HEK293T (cell line): Measurements from ENCODE around the gene CXCL5.

Experiments
- CTCF ChIA-PET: fragments of 350-600 bp; formaldehyde crosslinking; extraction: SDS; loops from one replicate; lab custom pipeline; 2021; ENCODE audit warnings: antibody characterized with exemption, inconsistent platforms; lab: Yijun Ruan, JAX
- POLR2A ChIA-PET: fragments of 350-600 bp; formaldehyde crosslinking; extraction: SDS; loops from one replicate; lab custom pipeline; 2020; ENCODE audit warnings: antibody characterized with exemption, inconsistent platforms; lab: Yijun Ruan, JAX
- DNase-seq: peaks from one replicate; pipeline ENCODE4 v3.0.0; 2012; ENCODE audit warnings: mixed read lengths; ENCODE audit errors: extremely low spot score
- ARNT ChIP-seq: fragments of 450-650 bp; IDR thresholded peaks from 2 replicates; pipeline ENCODE4 v1.6.1; 2017; ENCODE audit warnings: mild to moderate bottlenecking
- BHLHE40 ChIP-seq: fragments of 450-650 bp; IDR thresholded peaks from 2 replicates; pipeline ENCODE4 v1.6.1; 2016; ENCODE audit warnings: mild to moderate bottlenecking, moderate library complexity, borderline replicate concordance
- CTBP1 ChIP-seq: fragments of 450-650 bp; IDR thresholded peaks from 2 replicates; pipeline ENCODE4 v1.6.1; 2016; ENCODE audit warnings: borderline replicate concordance
- FOXA1 ChIP-seq: fragments of 450-650 bp; IDR thresholded peaks from 2 replicates; pipeline ENCODE4 v1.6.1; 2016; ENCODE audit warnings: mild to moderate bottlenecking
- FOXK2 ChIP-seq: fragments of 450-650 bp; IDR thresholded peaks from 2 replicates; pipeline ENCODE4 v1.6.1; 2016; ENCODE audit warnings: mild to moderate bottlenecking
- FOXM1 ChIP-seq: fragments of 450-650 bp; IDR thresholded peaks from 2 replicates; pipeline ENCODE4 v1.6.1; 2017; ENCODE audit warnings: mild to moderate bottlenecking, borderline replicate concordance
- HDGF ChIP-seq: fragments of 450-650 bp; IDR thresholded peaks from 2 replicates; pipeline ENCODE4 v1.6.1; 2017; ENCODE audit warnings: antibody characterized with exemption, borderline replicate concordance
- L3MBTL2 ChIP-seq: fragments of 450-650 bp; conservative IDR thresholded peaks from 2 replicates; pipeline ENCODE4 v1.6.1; 2016; ENCODE audit warnings: mild to moderate bottlenecking
- LEF1 ChIP-seq: fragments of 450-650 bp; IDR thresholded peaks from 2 replicates; pipeline ENCODE4 v1.6.1; 2017; ENCODE audit warnings: mild to moderate bottlenecking, borderline replicate concordance
- NFRKB ChIP-seq: fragments of 450-650 bp; IDR thresholded peaks from 2 replicates; pipeline ENCODE4 v1.6.1; 2016; ENCODE audit warnings: mild to moderate bottlenecking, moderate library complexity
- SP1 ChIP-seq: fragments of 450-650 bp; IDR thresholded peaks from 2 replicates; pipeline ENCODE4 v1.6.1; 2017
- TARDBP ChIP-seq: fragments of 450-650 bp; IDR thresholded peaks from 2 replicates; pipeline ENCODE4 v1.6.1; 2016
- ZNF384 ChIP-seq: fragments of 450-650 bp; IDR thresholded peaks from 2 replicates; pipeline ENCODE4 v1.6.1; 2016
- TF ChIP-seq, protein P1 (sequence below): fragments of 450-650 bp; IDR thresholded peaks from 2 replicates; pipeline ENCODE4 v1.6.1; 2016

CXCL5 gene

DNA sequence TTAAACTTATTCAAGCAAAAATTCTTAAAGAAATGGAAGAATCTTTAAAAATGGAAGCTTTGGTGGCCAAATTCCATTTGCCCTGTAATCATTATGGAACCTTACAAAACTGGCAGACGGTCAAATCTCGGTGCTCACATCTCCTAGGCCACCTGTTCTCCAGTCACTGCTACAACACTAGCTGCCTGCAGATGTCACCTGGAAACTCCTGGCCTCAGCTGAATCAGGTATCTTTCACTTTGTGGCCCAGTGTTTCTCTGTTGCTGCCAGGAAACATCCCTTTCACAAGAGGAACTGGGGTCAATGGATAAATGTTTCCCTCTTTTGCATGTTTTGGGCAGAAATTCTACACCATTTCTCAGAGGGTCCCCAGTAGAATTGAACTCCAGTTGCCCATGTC lies 44.2 kb upstream of the CXCL5 start:
- TF ChIP-seq HDGF (no peak), TARDBP (no peak)
- TF ChIP-seq, protein P1, sequence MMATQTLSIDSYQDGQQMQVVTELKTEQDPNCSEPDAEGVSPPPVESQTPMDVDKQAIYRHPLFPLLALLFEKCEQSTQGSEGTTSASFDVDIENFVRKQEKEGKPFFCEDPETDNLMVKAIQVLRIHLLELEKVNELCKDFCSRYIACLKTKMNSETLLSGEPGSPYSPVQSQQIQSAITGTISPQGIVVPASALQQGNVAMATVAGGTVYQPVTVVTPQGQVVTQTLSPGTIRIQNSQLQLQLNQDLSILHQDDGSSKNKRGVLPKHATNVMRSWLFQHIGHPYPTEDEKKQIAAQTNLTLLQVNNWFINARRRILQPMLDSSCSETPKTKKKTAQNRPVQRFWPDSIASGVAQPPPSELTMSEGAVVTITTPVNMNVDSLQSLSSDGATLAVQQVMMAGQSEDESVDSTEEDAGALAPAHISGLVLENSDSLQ = no peak
- no peak for DNase-seq
- CTCF ChIA-PET = interaction anchor here (0.6 kb wide), 1 partner anchor 12 kb away, joined by 3 read pairs; no protein-coding TSS in a partner anchor
- POLR2A ChIA-PET = no interaction called here

DNA sequence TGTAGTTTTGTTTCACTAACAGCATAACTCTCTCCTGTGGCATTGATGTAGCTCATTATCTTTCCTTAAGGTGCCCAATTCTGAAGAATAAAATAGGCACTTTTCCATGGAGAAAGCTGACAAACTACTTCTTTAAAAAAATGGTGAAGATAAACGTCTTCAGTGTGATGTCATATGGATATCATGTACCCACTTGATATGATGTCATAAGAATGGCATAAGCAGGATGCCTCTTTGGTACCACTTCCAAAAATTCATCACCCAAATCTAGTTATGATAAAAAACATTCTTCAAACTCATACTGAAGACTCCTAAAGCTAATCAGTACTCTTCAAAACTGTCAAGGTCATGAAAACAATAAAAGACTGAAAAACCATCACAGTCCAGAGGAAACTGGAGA lies 42.9 kb upstream of the CXCL5 start:
- ChIA-PET CTCF (no interaction called here), POLR2A (no interaction called here)
- TF ChIP-seq FOXK2 (no peak), ZNF384 (no peak), TARDBP (no peak), ARNT (no peak), L3MBTL2 (no peak), FOXA1 (no peak), FOXM1 (no peak), CTBP1 (no peak)
- no peak for DNase-seq

DNA sequence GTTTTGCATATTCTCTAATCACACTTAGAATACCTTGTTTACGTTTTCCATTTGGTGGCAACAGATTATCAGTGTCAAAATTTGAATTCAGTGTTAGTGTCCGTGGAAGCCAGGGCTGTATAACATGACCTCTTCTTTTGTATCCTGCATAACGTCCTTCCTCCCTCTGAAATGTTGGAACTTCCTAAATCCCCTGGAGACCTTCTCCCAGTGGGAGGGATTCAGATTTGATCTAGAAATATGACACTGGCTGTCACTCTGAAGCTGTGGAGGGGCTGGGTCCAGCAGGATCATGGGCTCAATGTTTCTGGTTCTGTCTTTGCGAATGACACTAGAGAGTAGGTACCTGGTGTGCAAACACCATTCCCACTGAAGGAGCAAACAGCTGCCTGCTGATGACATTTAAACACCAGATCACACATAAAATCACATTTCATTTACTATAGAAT lies 40.9 kb upstream of the CXCL5 start:
- TF ChIP-seq, protein P1 = peak; percentile 50
- no peak for TF ChIP-seq BHLHE40
- POLR2A ChIA-PET = interaction anchor here (1.4 to 2.5 kb wide), 2 partner anchors 59 to 371 kb away, joined by 3 to 12 read pairs; partner anchors contain the start of gene CXCL2
- CTCF ChIA-PET = interaction anchor here (0.9 to 1.7 kb wide), 2 partner anchors 45 to 60 kb away, joined by 3 to 6 read pairs; partner anchors contain the start of gene CXCL2
- no peak for DNase-seq

DNA sequence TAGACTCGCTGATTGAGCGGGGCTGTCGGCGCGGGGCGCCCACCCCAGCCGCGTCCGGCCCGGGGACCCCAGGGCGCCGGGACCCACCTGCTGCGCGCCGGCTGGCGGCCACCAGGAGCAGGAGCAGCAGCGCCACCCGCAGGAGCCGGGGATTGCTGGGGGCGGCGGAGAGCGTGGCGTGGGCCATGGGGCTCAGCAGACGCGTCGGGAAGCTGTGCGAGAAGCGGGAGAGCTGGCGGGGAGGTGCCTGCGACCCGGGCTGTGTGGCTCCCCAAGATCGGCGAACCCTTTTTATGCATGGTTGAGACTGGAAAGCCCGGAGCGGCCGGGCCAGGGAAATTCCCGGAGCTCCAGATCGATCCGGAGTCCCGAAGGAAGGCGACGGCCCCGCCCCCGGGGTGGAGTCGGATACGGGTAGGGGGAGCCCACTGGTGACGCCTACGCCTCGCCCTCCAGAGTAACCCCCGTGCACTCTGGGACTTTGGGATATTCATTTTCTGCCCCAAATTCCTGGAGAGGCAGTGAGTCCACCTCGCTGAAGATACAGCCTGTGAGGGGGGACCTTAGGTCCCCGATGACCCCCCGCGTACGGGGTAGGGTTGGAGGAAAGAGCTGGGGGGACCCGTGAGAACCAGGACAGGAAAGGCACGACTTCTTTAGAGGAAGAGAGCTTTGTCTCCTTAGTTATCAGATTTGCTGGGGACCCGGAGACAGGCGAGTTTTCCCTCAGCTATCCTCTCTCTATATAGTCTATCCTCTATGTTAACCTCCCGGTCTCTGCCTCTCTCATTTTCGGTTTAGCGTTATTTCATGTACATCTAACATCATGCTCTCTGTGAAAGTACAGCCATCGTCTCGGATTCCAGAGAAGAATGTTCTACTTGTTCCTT lies 40.2 kb upstream of the CXCL5 start, which contains the start of gene CXCL3:
CXCL3 (minus strand) TSS at position 265 of the 890 bp plus-strand sequence; CDS start at position 187, 78 bp downstream.
- peak; percentile 56 for DNase-seq
- TF ChIP-seq CTBP1 = no peak
- peak; percentile 36; the same call in 1 of the 2 replicates for TF ChIP-seq L3MBTL2
- CTCF ChIA-PET = interaction anchor here (0.6 to 1.7 kb wide), 5 partner anchors 18 to 364 kb away, joined by 3 to 6 read pairs (median 4); partner anchors contain the start of gene CXCL2
- POLR2A ChIA-PET = interaction anchor here (1.4 to 2.5 kb wide), 3 partner anchors 10 to 370 kb away, joined by 3 to 12 read pairs (median 3); partner anchors contain the start of gene CXCL2

DNA sequence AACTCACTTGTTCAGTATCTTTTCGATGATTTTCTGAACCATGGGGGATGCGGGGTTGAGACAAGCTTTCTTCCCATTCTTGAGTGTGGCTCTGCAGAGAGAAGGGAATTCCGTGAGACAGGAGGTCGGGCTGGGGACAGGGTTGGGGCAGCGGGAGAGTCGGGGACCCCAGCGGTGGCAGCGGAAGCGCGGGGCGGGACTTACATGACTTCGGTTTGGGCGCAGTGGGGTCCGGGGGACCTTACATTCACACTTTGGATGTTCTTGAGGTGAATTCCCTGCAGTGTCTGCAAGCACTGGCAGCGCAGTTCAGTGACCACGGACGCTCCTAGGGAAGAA lies 39.6 kb upstream of the CXCL5 start:
- ChIA-PET CTCF (interaction anchor here (0.6 to 1.7 kb wide), 5 partner anchors 16 to 96 kb away, joined by 3 to 6 read pairs (median 5); partner anchors contain the start of gene CXCL2), POLR2A (interaction anchor here (1.4 to 2.5 kb wide), 3 partner anchors 9 to 369 kb away, joined by 3 to 12 read pairs (median 3); partner anchors contain the start of gene CXCL2)
- no peak for DNase-seq

DNA sequence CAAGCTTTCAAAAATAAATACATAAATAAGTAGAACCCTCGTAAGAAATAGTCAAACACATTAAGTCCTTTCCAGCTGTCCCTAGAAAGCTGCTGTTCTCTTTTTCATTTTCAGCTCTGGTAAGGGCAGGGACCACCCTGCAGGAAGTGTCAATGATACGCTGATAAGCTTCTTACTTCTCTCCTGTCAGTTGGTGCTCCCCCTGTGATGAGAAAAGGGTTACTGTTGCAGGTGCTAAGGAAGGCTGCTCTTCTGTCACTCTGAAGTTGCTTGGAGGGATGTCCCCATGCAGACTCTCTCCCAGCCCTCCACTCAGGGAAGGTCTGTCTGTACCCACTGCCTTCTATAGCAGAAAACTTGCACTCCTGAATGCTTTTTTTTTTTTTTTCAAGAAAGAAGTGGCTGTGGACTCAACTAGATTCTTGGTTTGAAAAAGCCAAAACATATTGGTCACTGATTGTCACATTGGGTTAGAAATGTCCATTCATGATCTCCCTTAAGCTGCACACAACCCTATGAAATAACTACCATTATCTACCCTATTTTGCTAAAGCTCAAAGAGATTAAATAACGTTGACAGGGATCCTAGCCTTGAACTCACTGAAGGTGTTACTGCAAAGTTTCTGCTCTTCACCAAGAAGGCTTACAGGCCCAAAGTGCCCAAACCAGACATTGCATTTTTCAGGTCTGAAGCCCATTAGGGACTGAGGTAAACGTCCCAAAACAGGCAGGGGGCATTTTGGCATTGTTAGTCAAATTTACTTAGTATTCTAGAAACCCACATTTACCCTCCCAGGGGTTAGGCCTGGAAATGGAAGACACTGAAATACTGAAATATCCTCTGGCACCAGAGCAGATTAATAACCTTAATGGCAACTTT lies 38.8 kb upstream of the CXCL5 start:
- CTCF ChIA-PET = interaction anchor here (0.6 to 0.8 kb wide), 3 partner anchors 15 to 97 kb away, joined by 3 to 5 read pairs (median 3); no protein-coding TSS in a partner anchor
- TF ChIP-seq, protein P1 = no peak
- TF ChIP-seq LEF1 = no peak
- no peak for TF ChIP-seq NFRKB
- TF ChIP-seq ZNF384 = no peak
- TF ChIP-seq FOXK2 = no peak
- no peak for TF ChIP-seq TARDBP
- no peak for TF ChIP-seq FOXA1
- TF ChIP-seq FOXM1 = no peak
- no peak for TF ChIP-seq SP1
- TF ChIP-seq L3MBTL2 = no peak
- no peak for DNase-seq
- POLR2A ChIA-PET = interaction anchor here (1.5 to 2.5 kb wide), 2 partner anchors 8 to 61 kb away, joined by 3 to 12 read pairs; partner anchors contain the start of gene CXCL2

More for the DNA sequence above, 39.6 kb upstream of the CXCL5 start:
- TF ChIP-seq CTBP1 = no peak
- no peak for TF ChIP-seq ARNT
